Measurements from ENCODE around the gene RPS24.

DNA sequence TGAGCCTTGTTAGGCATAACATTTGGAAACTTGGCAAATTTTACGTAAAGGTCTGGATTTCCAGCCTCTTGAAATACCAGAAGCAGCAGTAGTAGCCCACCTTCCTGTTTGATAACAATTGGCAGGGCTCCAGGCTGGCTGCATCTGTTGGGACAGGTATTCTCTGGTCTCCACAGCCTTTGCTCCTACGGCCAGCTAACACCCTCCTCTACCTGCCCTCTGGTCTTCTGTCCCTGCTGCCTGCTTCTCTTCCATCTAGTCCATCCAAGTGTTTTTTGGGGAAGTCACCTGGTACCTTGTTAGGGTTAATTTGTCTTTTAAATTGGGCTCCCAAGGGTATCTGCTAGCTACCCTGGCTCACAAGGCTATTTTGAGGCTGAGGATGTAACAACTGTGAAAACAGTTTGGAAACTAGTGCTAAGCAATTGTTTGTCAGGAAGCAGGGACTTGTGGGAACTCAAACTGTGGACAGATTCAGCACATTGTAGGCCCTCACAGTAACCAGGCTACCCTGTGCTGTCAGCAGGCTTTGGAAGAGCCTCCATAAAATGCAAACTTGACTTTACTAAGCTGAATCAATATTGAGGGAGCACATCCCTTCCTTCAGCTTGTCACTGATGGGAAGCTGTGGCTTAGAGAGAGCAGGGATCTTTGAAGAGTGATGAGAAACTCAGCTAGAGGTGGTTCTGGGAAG lies 8.5 kb downstream of the RPS24 start:
- TF ChIP-seq, protein P1, sequence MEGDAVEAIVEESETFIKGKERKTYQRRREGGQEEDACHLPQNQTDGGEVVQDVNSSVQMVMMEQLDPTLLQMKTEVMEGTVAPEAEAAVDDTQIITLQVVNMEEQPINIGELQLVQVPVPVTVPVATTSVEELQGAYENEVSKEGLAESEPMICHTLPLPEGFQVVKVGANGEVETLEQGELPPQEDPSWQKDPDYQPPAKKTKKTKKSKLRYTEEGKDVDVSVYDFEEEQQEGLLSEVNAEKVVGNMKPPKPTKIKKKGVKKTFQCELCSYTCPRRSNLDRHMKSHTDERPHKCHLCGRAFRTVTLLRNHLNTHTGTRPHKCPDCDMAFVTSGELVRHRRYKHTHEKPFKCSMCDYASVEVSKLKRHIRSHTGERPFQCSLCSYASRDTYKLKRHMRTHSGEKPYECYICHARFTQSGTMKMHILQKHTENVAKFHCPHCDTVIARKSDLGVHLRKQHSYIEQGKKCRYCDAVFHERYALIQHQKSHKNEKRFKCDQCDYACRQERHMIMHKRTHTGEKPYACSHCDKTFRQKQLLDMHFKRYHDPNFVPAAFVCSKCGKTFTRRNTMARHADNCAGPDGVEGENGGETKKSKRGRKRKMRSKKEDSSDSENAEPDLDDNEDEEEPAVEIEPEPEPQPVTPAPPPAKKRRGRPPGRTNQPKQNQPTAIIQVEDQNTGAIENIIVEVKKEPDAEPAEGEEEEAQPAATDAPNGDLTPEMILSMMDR (IDR thresholded peaks at IDR 0.05; ENCODE audit: insufficient read depth, low read length, poor library complexity, severe bottlenecking), result no peak
- no peak for TF ChIP-seq EZH2phosphoT487 (conservative IDR thresholded peaks at IDR 0.05; ENCODE audit: low read length)
